ENCODE data around the gene TCERG1L. TPM values are rescaled to one million over a fixed set of nuclear protein-coding genes. Genes with fewer than 3 reads are reported as not detected.
"Not testable (repeated sequence)": the region's sequence is repeated elsewhere in the genome, so short reads cannot be mapped to it uniquely, and the experiment has no call there.

The TCERG1L gene
- total and polyA plus RNA-seq, 8 donors: 0.18 TPM; not detected in 7

DNA sequence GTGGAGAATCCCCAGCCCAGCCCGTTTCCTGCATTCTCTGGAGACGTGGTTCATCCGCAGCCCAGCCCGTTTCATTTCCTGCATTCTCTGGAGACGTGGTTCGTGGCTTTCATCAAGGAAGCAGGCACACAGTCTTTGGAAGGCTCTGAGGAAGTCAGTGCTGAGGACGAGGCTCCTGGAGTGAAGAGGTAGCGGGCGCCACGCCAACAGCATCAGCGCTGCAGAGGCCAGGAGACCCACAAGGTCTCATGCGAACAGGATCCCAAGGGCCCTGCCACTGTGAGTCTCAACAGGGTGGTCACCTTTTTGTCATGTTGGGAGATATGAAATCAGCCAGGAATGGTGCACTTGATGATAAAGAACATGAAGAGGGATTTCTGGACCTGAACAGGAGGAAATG lies 12.4 kb upstream of the TCERG1L start:
- DNase-seq: no peak
- no peak overlapping the region for H3K27ac ChIP-seq
- no peaks in the 10 kb centered on the region for H3K4me1 ChIP-seq
- no peaks in the 10 kb centered on the region for H3K36me3 ChIP-seq
- no peaks in the 10 kb centered on the region for H3K9me3 ChIP-seq
- TF ChIP-seq, protein P1, sequence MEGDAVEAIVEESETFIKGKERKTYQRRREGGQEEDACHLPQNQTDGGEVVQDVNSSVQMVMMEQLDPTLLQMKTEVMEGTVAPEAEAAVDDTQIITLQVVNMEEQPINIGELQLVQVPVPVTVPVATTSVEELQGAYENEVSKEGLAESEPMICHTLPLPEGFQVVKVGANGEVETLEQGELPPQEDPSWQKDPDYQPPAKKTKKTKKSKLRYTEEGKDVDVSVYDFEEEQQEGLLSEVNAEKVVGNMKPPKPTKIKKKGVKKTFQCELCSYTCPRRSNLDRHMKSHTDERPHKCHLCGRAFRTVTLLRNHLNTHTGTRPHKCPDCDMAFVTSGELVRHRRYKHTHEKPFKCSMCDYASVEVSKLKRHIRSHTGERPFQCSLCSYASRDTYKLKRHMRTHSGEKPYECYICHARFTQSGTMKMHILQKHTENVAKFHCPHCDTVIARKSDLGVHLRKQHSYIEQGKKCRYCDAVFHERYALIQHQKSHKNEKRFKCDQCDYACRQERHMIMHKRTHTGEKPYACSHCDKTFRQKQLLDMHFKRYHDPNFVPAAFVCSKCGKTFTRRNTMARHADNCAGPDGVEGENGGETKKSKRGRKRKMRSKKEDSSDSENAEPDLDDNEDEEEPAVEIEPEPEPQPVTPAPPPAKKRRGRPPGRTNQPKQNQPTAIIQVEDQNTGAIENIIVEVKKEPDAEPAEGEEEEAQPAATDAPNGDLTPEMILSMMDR (IDR thresholded peaks at IDR 0.05): no peak
- TF ChIP-seq EP300 (IDR thresholded peaks at IDR 0.05) (no peak), POLR2AphosphoS5 (IDR thresholded peaks at IDR 0.05) (no peak), POLR2A (IDR thresholded peaks at IDR 0.05) (no peak)
- intact Hi-C loops (cut with DNase I; ENCODE audit: low total_unique reads): no loop called here
- no peak overlapping the region for H3K4me3 ChIP-seq
- peaks cover 0 to 55% (median 5%) of the 10 kb centered on the region in 3 donors for H3K27me3 ChIP-seq
- 56 to 74% (median 64%) methylated on average over 12 of the region's 12 CpGs for WGBS, 5 donors

DNA sequence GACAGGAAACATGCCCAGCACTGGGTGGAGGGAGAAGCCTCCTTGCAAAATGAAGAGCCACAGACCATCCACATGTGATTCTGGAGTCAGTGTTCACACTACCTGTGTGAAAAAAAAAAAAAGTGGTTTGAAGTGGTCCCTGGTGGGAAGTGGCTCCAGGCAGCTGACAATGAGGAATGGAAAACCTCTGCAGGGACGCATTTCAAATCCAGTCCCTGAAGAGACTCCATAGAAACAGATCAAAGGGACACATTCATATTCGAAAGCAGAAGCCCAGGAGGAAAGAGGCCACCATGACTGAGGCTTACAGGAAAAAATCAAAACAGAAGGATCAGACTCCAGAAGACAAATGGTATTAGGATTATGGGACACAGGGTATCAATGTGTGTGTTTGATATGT lies 11.5 kb upstream of the TCERG1L start:
- no peak for DNase-seq
- H3K27ac ChIP-seq: no peak overlapping the region
- H3K4me1 ChIP-seq: no peaks in the 10 kb centered on the region
- peaks cover 0 to 64% (median 5%) of the 10 kb centered on the region in 3 donors for H3K27me3 ChIP-seq
- intact Hi-C loops (cut with DNase I; ENCODE audit: low total_unique reads): no loop called here
- WGBS, 5 donors: 50 to 65% (median 54%) methylated on average over 2 of the region's 2 CpGs
- TF ChIP-seq EP300 (IDR thresholded peaks at IDR 0.05) (no peak), POLR2A (IDR thresholded peaks at IDR 0.05) (no peak), POLR2AphosphoS5 (IDR thresholded peaks at IDR 0.05) (no peak)
- TF ChIP-seq, protein P1 (IDR thresholded peaks at IDR 0.05): no peak
- H3K36me3 ChIP-seq: no peaks in the 10 kb centered on the region
- no peak overlapping the region for H3K4me3 ChIP-seq
- H3K9me3 ChIP-seq: no peaks in the 10 kb centered on the region

DNA sequence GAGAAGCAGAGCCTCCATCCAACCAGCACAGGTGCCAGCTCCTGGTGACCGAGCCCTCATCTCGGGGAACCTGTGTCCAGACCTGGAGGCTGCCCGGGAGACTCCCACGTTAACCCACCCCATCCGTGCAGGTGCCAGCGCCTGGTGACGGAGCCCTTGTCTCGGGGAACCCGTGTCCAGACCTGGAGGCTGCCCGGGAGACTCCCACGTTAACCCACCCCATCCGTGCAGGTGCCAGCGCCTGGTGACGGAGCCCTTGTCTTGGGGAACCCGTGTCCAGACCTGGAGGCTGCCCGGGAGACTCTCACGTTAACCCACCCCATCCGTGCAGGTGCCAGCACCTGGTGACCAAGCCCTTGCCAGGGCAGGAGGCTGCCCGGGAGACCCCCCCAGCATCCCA lies 11.1 kb upstream of the TCERG1L start:
- DNase-seq; H3K4me3 ChIP-seq; H3K27ac ChIP-seq; H3K36me3 ChIP-seq; intact Hi-C loops (cut with DNase I; ENCODE audit: low total_unique reads); H3K4me1 ChIP-seq; H3K9me3 ChIP-seq: not testable (repeated sequence)
- 79 to 91% (median 89%) methylated on average over 4 to 19 of the region's 19 CpGs for WGBS, 5 donors
- peaks cover 0 to 68% (median 5%) of the 10 kb centered on the region in 3 donors for H3K27me3 ChIP-seq

GRCh38 chr10:131320860-131321604 lies 9.5 kb upstream of the TCERG1L start:
- no peak for DNase-seq
- Histone ChIP-seq H3K9me3 (no peaks in the 10 kb centered on the region), H3K4me1 (no peaks in the 10 kb centered on the region), H3K27ac (no peak overlapping the region), H3K4me3 (no peak overlapping the region), H3K27me3 (peaks cover 0 to 82% (median 5%) of the 10 kb centered on the region in 3 donors), H3K36me3 (no peaks in the 10 kb centered on the region)
- TF ChIP-seq, protein P1 (IDR thresholded peaks at IDR 0.05): no peak
- no peak for TF ChIP-seq POLR2A (IDR thresholded peaks at IDR 0.05)
- no peak for TF ChIP-seq POLR2AphosphoS5 (IDR thresholded peaks at IDR 0.05)
- TF ChIP-seq EP300 (IDR thresholded peaks at IDR 0.05): no peak
- WGBS, 5 donors: 41 to 47% (median 42%) methylated on average over 10 to 15 of the region's 15 CpGs
- intact Hi-C loops (cut with DNase I; ENCODE audit: low total_unique reads): no loop called here

GRCh38 chr10:131318814-131319213 lies 7.3 kb upstream of the TCERG1L start:
- Histone ChIP-seq H3K4me1 (no peaks in the 10 kb centered on the region), H3K4me3 (no peak overlapping the region), H3K9me3 (no peaks in the 10 kb centered on the region), H3K36me3 (no peaks in the 10 kb centered on the region), H3K27me3 (peaks cover 0 to 84% (median 5%) of the 10 kb centered on the region in 3 donors), H3K27ac (no peak overlapping the region)
- 71 to 77% (median 75%) methylated on average over 8 of the region's 8 CpGs for WGBS, 5 donors
- TF ChIP-seq EP300 (IDR thresholded peaks at IDR 0.05): no peak
- no peak for TF ChIP-seq POLR2AphosphoS5 (IDR thresholded peaks at IDR 0.05)
- intact Hi-C loops (cut with DNase I; ENCODE audit: low total_unique reads): no loop called here
- no peak for DNase-seq

Data from stomach (tissue), 9 donors.